DMS79 (cell line): Measurements from ENCODE around the gene GALNT16.

Source experiments
- DNase-seq: peaks from one replicate; lab custom pipeline; 2025; lab: John Stamatoyannopoulos, UW

Gene GALNT16

GRCh38 chr14:69339426-69339825 is 79.5 kb downstream of the GALNT16 start:
- DNase-seq = no peak

GRCh38 chr14:69342928-69343525 is 83.1 kb downstream of the GALNT16 start:
- DNase-seq = peak; percentile 62

GRCh38 chr14:69344171-69344570 is 84.2 kb downstream of the GALNT16 start:
- DNase-seq = no peak

GRCh38 chr14:69345402-69345801 is 85.4 kb downstream of the GALNT16 start:
- DNase-seq = no peak

- DNase-seq = no peak
Measured at GRCh38 chr14:69346710-69347109, 86.8 kb downstream of the GALNT16 start.

GRCh38 chr14:69349091-69349777 is 89.3 kb downstream of the GALNT16 start:
- DNase-seq = no peak

- no peak for DNase-seq
Measured at GRCh38 chr14:69350892-69351291, 90.9 kb downstream of the GALNT16 start.

- DNase-seq = no peak
Measured at GRCh38 chr14:69351385-69351784, 91.4 kb downstream of the GALNT16 start.

- DNase-seq = no peak
Measured at GRCh38 chr14:69351911-69352310, 92.0 kb downstream of the GALNT16 start.

- no peak for DNase-seq
Measured at GRCh38 chr14:69353168-69353567, 93.2 kb downstream of the GALNT16 start.

- DNase-seq = peak; percentile 95
Measured at GRCh38 chr14:69354383-69355153, 94.6 kb downstream of the GALNT16 start.

- no peak for DNase-seq
Measured at GRCh38 chr14:69355154-69355597, 95.2 kb downstream of the GALNT16 start.

GRCh38 chr14:69355607-69356281 is 95.8 kb downstream of the GALNT16 start:
- peak; percentile 98 for DNase-seq

- DNase-seq = no peak
Measured at GRCh38 chr14:69356903-69357543, 97.1 kb downstream of the GALNT16 start.

- no peak for DNase-seq
Measured at GRCh38 chr14:69357544-69358200, 97.7 kb downstream of the GALNT16 start.

- DNase-seq = peak; percentile 79
Measured at GRCh38 chr14:69358233-69358963, 98.4 kb downstream of the GALNT16 start.

GRCh38 chr14:69358966-69359365 is 99.0 kb downstream of the GALNT16 start:
- DNase-seq = no peak

GRCh38 chr14:69360438-69361108 is 100.6 kb downstream of the GALNT16 start:
- DNase-seq = peak; percentile 73

GRCh38 chr14:69363055-69363454 is 103.1 kb downstream of the GALNT16 start:
- DNase-seq = peak; percentile 13

GRCh38 chr14:69363964-69364363 is 104.0 kb downstream of the GALNT16 start:
- DNase-seq = no peak
